Stimulated activated CD4-positive, alpha-beta T cell treated with anti-CD3 and anti-CD28 coated beads, Interleukin-2, amount 100 ng/mL, for 4 hours (primary cell): ENCODE measurements around the gene CTTNBP2NL.

ENCODE experiments used
- DNase-seq: peaks from one replicate; pipeline ENCODE4 v3.0.0-alpha.2; 2020; ENCODE audit warnings: low read depth

The CTTNBP2NL gene

GRCh38 chr1:112507921-112508277 is 111.9 kb downstream of the CTTNBP2NL start:
- DNase-seq = peak; percentile 19

- peak; percentile 20 for DNase-seq
Measured at GRCh38 chr1:112508278-112509004, 112.4 kb downstream of the CTTNBP2NL start, which contains the start of gene WNT2B. TSS of gene WNT2B (plus strand) at chr1:112508965. CDS start at chr1:112509263, 298 bp downstream.

- peak; percentile 5 for DNase-seq
Measured at GRCh38 chr1:112509005-112509659, 113.1 kb downstream of the CTTNBP2NL start.

GRCh38 chr1:112509660-112510178 is 113.7 kb downstream of the CTTNBP2NL start:
- no peak for DNase-seq

- DNase-seq = no peak
Measured at GRCh38 chr1:112510340-112510739, 114.3 kb downstream of the CTTNBP2NL start.
